Left lobe of liver (tissue), 2 donors: Measurements from ENCODE around the gene SENP7. TPM values are rescaled to one million over a fixed set of nuclear protein-coding genes. Genes with fewer than 3 reads are reported as not detected.

Experiments used
- ATAC-seq: fragments of 200-7000 bp; cut with Tn5 transposase; one replicate; pipeline ENCODE4 v1.9.1; 2020; ENCODE audit warnings: mild to moderate bottlenecking, moderate library complexity
- DNase-seq: peaks from one replicate; pipeline ENCODE4 v3.0.0-alpha.2; 2020; ENCODE audit warnings: low spot score
- total RNA-seq: library from RNA; stranded (reverse); gene quantifications from one replicate; pipeline ENCODE4 v1.2.1, GENCODE V29; 2021
- donor health status: DM: no; HTN: no; CAD: no; lungs with moderate emphysema.
- donor health status: DM: no; HTN: yes; CAD: no.

Gene SENP7
- total RNA-seq, 1 donor from 2014 or later: 3.6 TPM

DNA sequence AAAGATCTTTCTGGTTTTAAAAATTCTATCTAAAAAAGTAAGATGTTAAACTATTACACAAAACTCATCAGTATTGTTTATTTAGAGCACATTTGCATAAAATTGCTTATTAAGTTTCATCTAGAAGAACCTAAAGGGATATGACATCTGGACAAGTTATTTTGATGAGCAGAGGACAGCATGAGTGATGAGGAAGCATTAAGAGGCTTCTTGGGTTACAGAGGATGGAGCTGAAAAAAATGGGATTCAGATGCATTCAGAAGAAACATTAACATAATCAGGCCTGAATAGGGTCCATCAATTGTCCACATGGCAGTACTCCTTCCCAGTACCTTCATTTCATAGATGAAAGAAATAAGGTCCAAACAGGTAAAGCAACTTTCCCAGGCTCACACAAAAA is 234.3 kb downstream of the SENP7 start:
- no peak for DNase-seq
- ATAC-seq: no peak

Other genes with a start within 250 kb of the SENP7 start
- gene IMPG2, start 192.6 kb downstream of the SENP7 start, total RNA-seq: 0.03 TPM
- gene TRMT10C, start 48.7 kb upstream of the SENP7 start, total RNA-seq: 9.1 TPM
- gene PCNP, start 61.0 kb upstream of the SENP7 start, total RNA-seq: 39.1 TPM
- gene ZBTB11, start 163.9 kb upstream of the SENP7 start, total RNA-seq: 6.0 TPM
- gene RPL24, start 173.5 kb upstream of the SENP7 start, total RNA-seq: 344 TPM
- 2.1 TPM for gene CEP97, start 211.4 kb upstream of the SENP7 start, total RNA-seq